Right renal pelvis (tissue), 4 donors: ENCODE measurements around the gene KIRREL3. TPM values are rescaled to one million over a fixed set of nuclear protein-coding genes. Genes with fewer than 3 reads are reported as not detected.

ENCODE experiments used
- DNase-seq, 4 donors: peaks; one replicate each; pipeline ENCODE4 v3.0.0-alpha.2; 2013; ENCODE audit warnings: low read depth in 4 of 4, low spot score in 3 of 4, missing footprints in 1 of 4
- polyA plus RNA-seq, 4 donors: library from polyadenylated mRNA; unstranded; fragments of 120-200 nt; gene quantifications; one replicate each; pipeline ENCODE4 v1.2.1, GENCODE V29; 2013; ENCODE audit not compliant: insufficient read length in 4 of 4

The KIRREL3 gene
- polyA plus RNA-seq, 4 donors, result 1.4 to 2.3 (median 1.8) TPM

GRCh38 chr11:126502159-126502558 is 498.4 kb downstream of the KIRREL3 start:
- no peak for DNase-seq

GRCh38 chr11:126501641-126502040 is 498.9 kb downstream of the KIRREL3 start:
- no peak for DNase-seq

- no peak for DNase-seq
Measured at GRCh38 chr11:126500981-126501380, 499.6 kb downstream of the KIRREL3 start.

GRCh38 chr11:126499131-126499752 is 501.3 kb downstream of the KIRREL3 start:
- no peak for DNase-seq

GRCh38 chr11:126498281-126498680 is 502.3 kb downstream of the KIRREL3 start:
- DNase-seq, result no peak

GRCh38 chr11:126497581-126498122 is 502.9 kb downstream of the KIRREL3 start:
- no peak for DNase-seq

GRCh38 chr11:126496576-126497337 is 503.8 kb downstream of the KIRREL3 start:
- DNase-seq, result no peak

- DNase-seq, result no peak
Measured at GRCh38 chr11:126495281-126496220, 505.0 kb downstream of the KIRREL3 start.

GRCh38 chr11:126494831-126495230 is 505.7 kb downstream of the KIRREL3 start:
- no peak for DNase-seq

- no peak for DNase-seq
Measured at GRCh38 chr11:126492331-126493082, 508.1 kb downstream of the KIRREL3 start.

GRCh38 chr11:126491092-126491491 is 509.5 kb downstream of the KIRREL3 start:
- no peak for DNase-seq

- DNase-seq, result no peak
Measured at GRCh38 chr11:126489836-126490660, 510.5 kb downstream of the KIRREL3 start.

GRCh38 chr11:126488591-126489370 is 511.8 kb downstream of the KIRREL3 start:
- no peak for DNase-seq

- DNase-seq, result no peak
Measured at GRCh38 chr11:126487711-126488110, 512.9 kb downstream of the KIRREL3 start.

GRCh38 chr11:126485986-126486635 is 514.5 kb downstream of the KIRREL3 start:
- no peak for DNase-seq

- no peak for DNase-seq
Measured at GRCh38 chr11:126485021-126485792, 515.4 kb downstream of the KIRREL3 start.

- DNase-seq, result no peak
Measured at GRCh38 chr11:126484266-126484665, 516.3 kb downstream of the KIRREL3 start.
